ENCODE data around the gene MMP14.

DNA sequence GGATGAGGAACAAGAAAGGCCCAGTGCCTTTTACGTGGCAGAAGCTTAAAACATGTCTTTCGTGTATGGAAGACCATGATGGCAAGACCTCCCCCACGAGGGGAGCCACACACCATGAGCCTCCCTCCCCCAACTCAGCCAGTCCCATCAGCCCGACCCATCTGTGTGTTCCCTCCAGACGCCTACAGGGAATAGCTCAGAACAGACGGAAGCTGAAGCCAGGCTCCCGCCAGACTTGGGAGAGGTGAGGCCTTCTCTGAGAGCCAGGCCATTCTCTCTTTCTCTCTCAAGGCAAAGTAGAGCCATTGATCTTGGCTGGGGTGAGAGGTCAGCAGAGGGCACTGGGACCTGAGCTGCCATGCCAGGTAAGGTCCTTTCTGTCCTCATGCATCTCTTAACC is 56.1 kb downstream of the MMP14 start:
- TF ChIP-seq POLR2A (IDR thresholded peaks at IDR 0.05; ENCODE audit: low read length) (no peak), GATA1 (IDR thresholded peaks at IDR 0.05; ENCODE audit: low read depth, low read length) (no peak)

Measured in erythroblast (primary cell).